ENCODE measurements around the gene MCTP2. TPM values are rescaled to one million over a fixed set of nuclear protein-coding genes. Genes with fewer than 3 reads are reported as not detected.
A peak's percentile ranks its signal among the peaks of the same experiment; 100 is the strongest.

MCTP2 gene
- total and polyA plus RNA-seq, 10 donors: 5.6 to 205 (median 107) TPM

DNA sequence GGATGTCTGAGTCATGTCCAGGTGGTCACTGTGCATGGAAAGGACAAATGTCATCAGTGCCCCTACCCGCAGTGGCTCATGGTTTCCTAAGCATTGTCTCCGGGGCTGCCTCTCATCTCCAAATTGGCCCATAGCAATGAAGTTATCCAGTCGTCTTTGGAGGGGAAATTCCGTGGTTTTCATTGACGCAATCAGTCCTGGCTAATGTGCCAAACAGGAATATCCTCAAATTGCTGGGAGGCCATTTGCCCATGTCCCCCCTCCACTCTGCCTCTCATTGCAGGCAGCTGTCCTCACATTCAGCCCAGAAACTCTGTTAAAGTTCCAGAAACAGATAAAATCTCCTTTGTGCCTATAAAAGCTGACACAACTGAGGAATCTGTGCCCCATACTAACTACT, 81.6 kb downstream of the MCTP2 start:
- intact Hi-C loops (cut with DNase I; ENCODE audit: low total_unique reads): no loop called here
- WGBS, 5 donors: 49 to 84% (median 68%) methylated on average over 5 of the region's 5 CpGs

DNA sequence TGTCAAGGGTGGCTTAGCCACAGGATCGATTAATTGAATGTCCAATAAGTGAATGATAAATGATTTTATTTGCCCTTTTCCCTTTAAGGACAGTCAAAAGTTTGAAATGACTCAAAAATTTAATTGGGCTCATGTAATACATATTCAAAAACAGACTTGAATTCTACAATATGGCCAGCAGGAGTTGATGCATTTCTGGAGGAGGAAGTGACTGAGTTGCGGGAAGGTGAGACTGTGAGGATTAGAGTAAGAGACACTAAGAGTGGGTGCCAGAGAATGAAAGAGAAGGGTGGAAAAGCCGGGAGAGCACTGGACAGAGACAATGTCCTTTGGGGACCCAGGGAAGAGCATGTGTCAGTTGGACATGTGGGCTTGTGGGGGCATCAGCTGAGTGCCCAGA, 83.3 kb downstream of the MCTP2 start:
- TF ChIP-seq, protein P1, sequence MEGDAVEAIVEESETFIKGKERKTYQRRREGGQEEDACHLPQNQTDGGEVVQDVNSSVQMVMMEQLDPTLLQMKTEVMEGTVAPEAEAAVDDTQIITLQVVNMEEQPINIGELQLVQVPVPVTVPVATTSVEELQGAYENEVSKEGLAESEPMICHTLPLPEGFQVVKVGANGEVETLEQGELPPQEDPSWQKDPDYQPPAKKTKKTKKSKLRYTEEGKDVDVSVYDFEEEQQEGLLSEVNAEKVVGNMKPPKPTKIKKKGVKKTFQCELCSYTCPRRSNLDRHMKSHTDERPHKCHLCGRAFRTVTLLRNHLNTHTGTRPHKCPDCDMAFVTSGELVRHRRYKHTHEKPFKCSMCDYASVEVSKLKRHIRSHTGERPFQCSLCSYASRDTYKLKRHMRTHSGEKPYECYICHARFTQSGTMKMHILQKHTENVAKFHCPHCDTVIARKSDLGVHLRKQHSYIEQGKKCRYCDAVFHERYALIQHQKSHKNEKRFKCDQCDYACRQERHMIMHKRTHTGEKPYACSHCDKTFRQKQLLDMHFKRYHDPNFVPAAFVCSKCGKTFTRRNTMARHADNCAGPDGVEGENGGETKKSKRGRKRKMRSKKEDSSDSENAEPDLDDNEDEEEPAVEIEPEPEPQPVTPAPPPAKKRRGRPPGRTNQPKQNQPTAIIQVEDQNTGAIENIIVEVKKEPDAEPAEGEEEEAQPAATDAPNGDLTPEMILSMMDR (IDR thresholded peaks at IDR 0.05 in 8 of 11, conservative IDR thresholded peaks at IDR 0.05 in 3 of 11): no peak
- TF ChIP-seq POLR2AphosphoS5 (IDR thresholded peaks at IDR 0.05): no peak
- Histone ChIP-seq H3K4me1 (peaks cover 0 to 7% (median 0%) of the 10 kb centered on the region in 6 donors), H3K27me3 (replicated peaks in 1 of 7) (no peaks in the 10 kb centered on the region), H3K27ac (no peak overlapping the region), H3K36me3 (peaks cover 0 to 72% (median 24%) of the 10 kb centered on the region in 6 donors), H3K4me3 (no peak overlapping the region), H3K9me3 (no peaks in the 10 kb centered on the region)
- DNase-seq: no peak
- 84 to 95% (median 87%) methylated on average over 3 of the region's 3 CpGs for WGBS, 5 donors
- intact Hi-C loops (cut with DNase I; ENCODE audit: low total_unique reads): no loop called here

More for the DNA sequence above, 81.6 kb downstream of the MCTP2 start:
- Histone ChIP-seq H3K4me3 (no peak overlapping the region), H3K4me1 (peaks cover 0 to 7% (median 0%) of the 10 kb centered on the region in 6 donors), H3K36me3 (peaks cover 0 to 63% (median 24%) of the 10 kb centered on the region in 6 donors), H3K27me3 (replicated peaks in 1 of 7) (no peaks in the 10 kb centered on the region), H3K9me3 (no peaks in the 10 kb centered on the region), H3K27ac (no peak overlapping the region)
- TF ChIP-seq POLR2A (IDR thresholded peaks at IDR 0.05): no peak
- TF ChIP-seq, protein P1 (IDR thresholded peaks at IDR 0.05 in 8 of 11, conservative IDR thresholded peaks at IDR 0.05 in 3 of 11): no peak
- no peak for TF ChIP-seq POLR2AphosphoS5 (IDR thresholded peaks at IDR 0.05)
- no peak for DNase-seq

DNA sequence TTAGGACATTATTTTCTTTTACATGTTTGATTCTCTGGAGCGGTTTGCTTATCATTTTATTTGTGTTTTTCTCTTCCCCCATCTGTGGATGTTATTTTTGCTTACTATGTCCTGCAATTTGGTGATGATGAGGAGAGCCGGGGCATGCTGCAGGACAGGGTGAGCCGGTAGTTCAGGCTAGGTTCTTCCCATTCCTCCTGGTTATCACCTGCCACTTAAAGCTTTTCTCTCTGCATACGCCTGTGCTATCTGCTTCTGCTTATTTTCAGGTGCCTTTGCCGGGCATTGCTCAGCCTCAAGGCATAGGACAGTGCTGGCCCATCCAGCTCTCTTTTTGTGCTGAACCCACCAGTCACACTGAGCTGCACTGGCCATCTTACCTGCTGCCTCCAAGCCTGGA, 85.8 kb downstream of the MCTP2 start:
- TF ChIP-seq, protein P1 (IDR thresholded peaks at IDR 0.05 in 8 of 11, conservative IDR thresholded peaks at IDR 0.05 in 3 of 11): no peak
- TF ChIP-seq POLR2AphosphoS5 (IDR thresholded peaks at IDR 0.05) (no peak), POLR2A (IDR thresholded peaks at IDR 0.05) (no peak)
- no peak overlapping the region for H3K27ac ChIP-seq
- no peaks in the 10 kb centered on the region for H3K9me3 ChIP-seq
- 78 to 95% (median 85%) methylated on average over 5 of the region's 5 CpGs for WGBS, 5 donors
- H3K27me3 ChIP-seq (replicated peaks in 1 of 7): no peaks in the 10 kb centered on the region
- DNase-seq: no peak
- H3K4me3 ChIP-seq: no peak overlapping the region
- intact Hi-C loops (cut with DNase I; ENCODE audit: low total_unique reads): no loop called here
- peaks cover 0 to 15% (median 3%) of the 10 kb centered on the region in 6 donors for H3K4me1 ChIP-seq
- peaks cover 0 to 87% (median 32%) of the 10 kb centered on the region in 6 donors for H3K36me3 ChIP-seq

DNA sequence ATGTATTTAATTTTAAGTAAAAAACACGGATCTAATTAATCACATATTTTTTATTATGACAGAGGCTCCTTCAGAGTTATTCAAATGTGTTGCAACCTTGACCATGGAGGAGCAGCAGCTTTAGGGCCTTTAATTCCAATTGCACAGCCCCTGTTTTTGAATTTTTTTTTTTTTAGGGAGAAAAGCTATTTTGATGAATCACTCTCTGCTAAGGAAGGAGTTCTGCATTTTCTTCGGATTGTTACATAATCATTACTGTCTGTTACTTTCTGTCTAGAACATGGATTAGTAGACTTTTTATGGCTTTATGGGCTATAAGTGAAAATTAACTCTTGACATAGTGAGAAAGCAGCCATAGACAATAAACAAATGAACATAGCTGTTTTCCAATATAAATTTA, 90.8 kb downstream of the MCTP2 start:
- Histone ChIP-seq H3K4me1 (peaks cover 0 to 46% (median 22%) of the 10 kb centered on the region in 6 donors), H3K36me3 (peaks cover 0 to 40% (median 16%) of the 10 kb centered on the region in 6 donors), H3K4me3 (no peak overlapping the region), H3K9me3 (no peaks in the 10 kb centered on the region), H3K27me3 (replicated peaks in 1 of 7) (no peaks in the 10 kb centered on the region), H3K27ac (peak overlapping the region in 2 of 8 donors; percentile 29 to 36)
- DNase-seq: no peak
- TF ChIP-seq POLR2A (IDR thresholded peaks at IDR 0.05): no peak
- TF ChIP-seq, protein P1 (IDR thresholded peaks at IDR 0.05 in 8 of 11, conservative IDR thresholded peaks at IDR 0.05 in 3 of 11): no peak
- no peak for TF ChIP-seq POLR2AphosphoS5 (IDR thresholded peaks at IDR 0.05)
- intact Hi-C loops (cut with DNase I; ENCODE audit: low total_unique reads): no loop called here
- WGBS, 5 donors: 42 to 65% (median 56%) methylated on average over 2 of the region's 2 CpGs

Measured in spleen (tissue), 11 donors.